GM12801 (cell line): ENCODE results near the gene RPL39L.

ENCODE experiments used
- CTCF ChIP-seq: IDR thresholded peaks from one replicate; pipeline ENCODE4 v1.5.1; 2011; ENCODE audit warnings: control low read depth; ENCODE audit not compliant: insufficient read length; ENCODE audit errors: extremely low read depth

Gene RPL39L

GRCh38 chr3:187161556-187161955 lies 22.3 kb upstream of the RPL39L start:
- no peak for TF ChIP-seq CTCF

- no peak for TF ChIP-seq CTCF
Observed at GRCh38 chr3:187150599-187150998, 11.3 kb upstream of the RPL39L start.

- TF ChIP-seq CTCF = no peak
Observed at GRCh38 chr3:187150186-187150585, 10.9 kb upstream of the RPL39L start.

GRCh38 chr3:187146389-187146788 lies 7.1 kb upstream of the RPL39L start:
- no peak for TF ChIP-seq CTCF

- TF ChIP-seq CTCF = no peak
Observed at GRCh38 chr3:187145149-187145895, 6.0 kb upstream of the RPL39L start.

- TF ChIP-seq CTCF = no peak
Observed at GRCh38 chr3:187139895-187140253, 578 bp upstream of the RPL39L start.

- TF ChIP-seq CTCF = no peak
Observed at GRCh38 chr3:187136936-187137335, 2.4 kb downstream of the RPL39L start.
